GM19099 (cell line): ENCODE results near the gene SIK2.

Source experiments
- POLR2A ChIP-seq: IDR thresholded peaks from 3 replicates; pipeline ENCODE4 v1.6.1; 2011; ENCODE audit warnings: low read depth; ENCODE audit not compliant: insufficient read length; ENCODE audit errors: extremely low read depth

Gene SIK2

DNA sequence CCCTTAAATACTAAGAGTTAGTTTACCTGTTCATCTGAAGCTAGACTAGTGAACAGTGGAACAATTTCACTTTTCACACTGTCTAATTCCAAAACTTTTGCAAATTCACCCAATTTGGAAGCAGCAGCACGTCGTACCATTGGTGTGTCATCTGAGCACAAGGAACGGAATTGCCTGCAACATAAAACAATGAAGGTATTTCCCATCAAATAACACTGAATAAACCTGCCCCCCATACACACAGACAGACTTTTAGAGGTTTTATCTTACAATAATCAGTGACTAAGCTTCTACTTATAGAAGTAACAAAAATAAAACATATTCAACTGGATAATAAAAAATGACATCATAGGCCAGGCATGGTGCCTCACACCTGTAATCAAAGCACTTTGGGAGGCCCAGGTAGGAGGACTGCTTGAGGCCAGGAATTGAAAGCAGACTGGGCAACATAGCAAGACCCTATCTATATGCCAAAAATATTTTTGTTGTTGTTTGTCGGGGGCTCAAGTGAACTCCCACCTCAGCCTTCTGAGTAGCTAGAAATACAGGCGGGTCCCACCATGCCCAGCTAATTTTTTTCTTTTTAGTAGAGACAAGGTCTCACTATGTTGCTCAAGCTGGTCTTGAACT lies 157.6 kb downstream of the SIK2 start:
- no peak for TF ChIP-seq POLR2A

DNA sequence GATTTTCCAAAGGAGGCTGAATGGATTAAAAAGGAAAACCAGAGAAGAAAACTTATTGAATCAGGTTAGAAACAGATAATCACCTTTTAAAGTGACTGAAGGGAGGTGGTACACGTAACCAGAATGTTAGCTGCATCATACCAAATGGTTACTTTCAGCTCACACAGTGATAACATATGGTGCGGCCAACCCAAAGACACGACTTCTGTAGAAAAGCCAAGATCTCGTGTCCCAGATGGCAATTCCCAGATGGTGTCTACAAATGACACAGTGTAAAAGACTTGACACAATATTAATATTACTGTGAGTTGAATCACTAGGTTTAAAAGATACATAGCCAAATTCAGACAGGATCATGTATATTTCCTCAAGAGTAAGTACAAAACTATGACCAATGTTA lies 158.8 kb downstream of the SIK2 start:
- TF ChIP-seq POLR2A, result no peak

DNA sequence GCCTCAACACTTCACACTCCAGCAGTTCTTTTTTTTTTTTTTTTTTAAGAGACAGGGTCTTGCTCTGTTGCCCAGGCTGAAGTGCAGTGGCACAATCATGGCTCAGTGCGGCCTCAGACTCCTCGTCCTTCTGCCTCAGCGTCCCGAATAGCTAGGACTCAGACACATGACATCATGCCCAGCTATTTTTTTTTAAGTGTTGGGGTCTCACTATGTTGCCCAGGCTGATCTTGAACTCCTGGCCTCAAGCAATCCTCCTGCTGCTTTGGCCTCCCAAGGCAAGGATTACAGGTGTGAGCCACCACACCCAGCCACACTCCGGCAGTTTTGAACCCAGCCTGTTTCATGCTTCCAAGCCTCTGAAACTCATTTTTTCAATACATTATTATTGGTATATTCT lies 160.3 kb downstream of the SIK2 start:
- no peak for TF ChIP-seq POLR2A

- no peak for TF ChIP-seq POLR2A
Measured at GRCh38 chr11:111762981-111763643, 160.9 kb downstream of the SIK2 start.

DNA sequence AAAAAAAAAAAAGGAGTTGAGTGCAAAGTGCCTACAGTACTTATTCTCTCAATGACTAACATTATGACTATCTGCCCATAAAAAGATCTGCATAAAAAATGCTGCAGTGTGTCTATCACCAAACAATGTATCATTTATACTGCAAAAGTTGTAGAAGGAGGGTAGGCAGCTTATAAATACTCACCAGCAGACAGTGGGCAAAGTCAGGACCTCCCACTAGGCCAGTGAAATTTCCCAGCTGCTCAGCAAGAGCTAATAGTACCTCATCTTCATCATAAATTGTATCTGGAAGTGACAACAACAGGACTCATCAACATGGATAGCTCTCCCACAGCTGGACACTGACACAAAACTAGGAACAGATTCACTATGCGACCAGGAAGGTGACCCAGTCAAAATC lies 162.4 kb downstream of the SIK2 start:
- TF ChIP-seq POLR2A, result no peak

DNA sequence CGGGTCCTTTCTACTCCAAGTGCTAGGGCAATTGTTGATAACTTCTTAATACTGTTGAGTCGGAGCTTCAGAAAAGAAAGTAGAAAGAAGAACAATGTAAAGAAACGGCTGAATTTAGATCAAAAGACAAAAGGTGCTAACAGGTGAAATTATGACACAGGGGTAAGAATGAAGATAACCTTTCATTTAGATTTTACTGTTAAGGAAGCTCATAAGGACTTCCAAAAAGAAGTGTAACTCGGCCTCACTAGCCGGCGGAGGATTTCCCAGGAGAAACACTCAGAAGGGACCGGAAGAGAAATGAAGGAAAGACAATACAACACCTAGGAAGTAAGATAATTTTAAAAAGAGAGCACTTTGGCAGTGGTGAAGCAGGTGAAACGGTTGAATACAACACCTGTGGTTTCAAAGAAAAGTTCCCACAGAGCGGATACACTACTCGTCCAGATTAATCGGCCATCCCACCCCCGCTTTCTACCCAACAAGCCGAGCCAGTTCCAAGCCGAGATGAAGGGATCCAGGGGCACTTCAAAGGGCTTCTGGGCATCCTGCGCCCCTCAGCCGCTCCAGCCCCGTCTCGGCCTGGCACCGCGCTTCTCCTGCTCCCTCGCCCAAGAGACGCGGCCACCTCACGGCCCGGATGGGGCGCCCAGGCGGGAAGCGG lies 163.2 kb downstream of the SIK2 start:
- no peak for TF ChIP-seq POLR2A

DNA sequence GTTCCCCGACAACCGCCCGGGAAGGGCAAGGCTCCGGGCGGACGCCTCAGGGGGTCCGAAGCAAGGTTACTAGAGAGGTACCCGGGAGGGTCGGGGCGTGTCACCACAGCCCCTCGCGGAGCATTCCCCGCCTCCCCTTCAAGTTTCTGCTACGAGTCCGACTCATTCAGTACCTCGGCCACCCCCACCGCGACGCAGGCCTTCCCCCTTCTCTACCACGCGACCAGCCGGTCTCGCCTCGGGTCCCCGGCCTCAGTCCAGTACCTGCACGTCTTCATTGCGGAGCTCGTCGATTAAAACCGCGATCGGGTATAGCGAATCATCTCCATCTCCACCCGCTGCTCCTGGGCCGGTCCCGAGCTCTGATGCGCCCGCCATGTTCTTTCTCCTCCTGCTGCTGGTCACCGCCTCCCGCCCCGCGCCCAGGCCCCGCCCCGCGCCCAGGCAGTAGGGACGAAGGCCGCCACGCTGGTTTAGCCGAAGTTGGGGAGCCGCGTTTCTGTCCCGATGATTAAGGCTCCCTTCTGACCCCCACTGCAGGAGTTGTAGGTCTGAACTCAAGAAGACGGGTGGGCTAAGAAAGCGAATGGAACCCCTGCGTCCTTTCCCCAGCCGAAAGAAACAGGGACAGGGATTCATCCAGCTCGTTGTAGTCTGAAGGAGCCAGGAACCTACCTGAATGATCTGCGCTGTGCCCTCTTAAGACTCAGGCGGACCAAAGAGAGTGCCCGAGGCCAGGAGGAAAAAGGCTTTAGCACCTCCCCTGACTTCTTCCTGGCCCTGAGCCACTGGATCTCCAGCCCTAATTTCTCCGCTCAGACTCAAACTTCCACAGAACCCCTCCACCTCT lies 164.0 kb downstream of the SIK2 start, which contains the start of gene PPP2R1B:
Gene PPP2R1B (minus strand): TSS at position 406 of the 850 bp plus-strand sequence. CDS start 28 bp downstream, at position 378.
- peak; percentile 76 for TF ChIP-seq POLR2A

DNA sequence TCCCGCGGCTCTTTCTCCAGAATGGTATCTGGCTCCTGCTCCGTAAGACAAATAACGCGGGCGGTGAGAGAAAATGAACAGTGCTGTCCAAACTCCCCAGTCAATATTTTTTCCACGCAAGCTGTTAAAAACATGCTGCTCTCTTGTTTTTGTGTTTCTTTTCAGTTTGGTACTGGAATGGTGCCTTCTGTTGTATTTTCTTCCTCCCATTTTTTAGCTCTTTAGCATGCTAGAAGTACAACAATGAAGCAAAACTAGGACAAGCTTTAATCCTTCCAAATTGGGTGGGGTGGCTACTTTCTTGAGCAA lies 164.5 kb downstream of the SIK2 start:
- no peak for TF ChIP-seq POLR2A

- no peak for TF ChIP-seq POLR2A
Measured at GRCh38 chr11:111770581-111771134, 168.4 kb downstream of the SIK2 start.

DNA sequence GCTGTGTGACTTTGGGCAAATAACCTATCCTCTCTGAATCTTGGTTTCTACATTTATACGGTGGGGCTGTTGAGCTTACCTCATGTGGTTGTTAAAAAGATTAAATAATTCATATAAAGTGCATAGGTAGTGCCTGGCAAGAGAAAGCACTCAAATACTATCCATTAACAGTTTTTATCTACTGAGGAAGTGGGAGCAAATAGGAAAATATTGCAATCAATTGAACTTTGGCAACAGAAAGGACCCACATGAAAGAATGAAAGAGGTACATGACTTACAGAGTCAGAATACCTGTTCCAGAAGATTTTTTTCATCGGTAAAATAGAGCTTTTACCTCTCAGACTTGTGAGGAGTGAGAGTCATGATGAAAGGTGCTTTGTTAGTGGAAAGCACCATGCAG lies 170.3 kb downstream of the SIK2 start:
- TF ChIP-seq POLR2A, result no peak

DNA sequence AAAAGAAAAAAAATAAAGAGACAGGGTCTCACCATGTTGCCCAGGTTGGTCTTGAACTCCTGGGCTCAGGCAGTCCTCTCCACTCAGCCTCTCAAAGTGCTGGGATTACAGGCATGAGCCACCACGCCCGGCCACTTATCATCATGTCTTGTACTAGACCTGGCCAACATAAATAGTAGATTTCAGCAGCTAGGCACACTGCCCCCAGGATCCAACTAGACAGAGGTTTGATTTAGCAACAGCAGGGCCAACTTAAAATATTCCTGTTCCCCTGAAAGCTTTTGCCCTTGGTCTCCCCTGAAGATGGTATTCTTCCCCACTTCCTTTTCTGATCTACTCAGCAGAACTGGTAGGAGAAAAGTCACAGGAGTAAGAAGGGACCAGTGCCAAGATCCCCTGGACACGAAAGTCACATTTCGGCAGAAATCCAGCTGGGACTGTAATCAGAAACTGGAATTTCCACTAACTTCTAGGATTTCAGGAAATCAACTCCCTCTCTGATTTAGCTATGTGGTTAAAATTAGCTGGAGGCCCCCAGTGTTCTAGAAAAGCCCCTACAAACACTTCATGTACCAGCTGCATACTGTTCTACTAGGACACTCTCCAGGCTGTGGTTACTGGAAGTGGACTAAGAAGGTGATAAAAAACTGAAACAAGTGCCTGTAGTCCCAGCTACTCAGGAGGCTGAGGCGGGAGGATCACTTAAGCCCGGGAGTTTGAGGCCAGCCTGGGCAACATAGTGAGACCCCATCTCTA lies 172.9 kb downstream of the SIK2 start:
- TF ChIP-seq POLR2A, result no peak

GRCh38 chr11:111776398-111777093 lies 174.3 kb downstream of the SIK2 start:
- TF ChIP-seq POLR2A, result no peak

GRCh38 chr11:111777094-111778046 lies 175.1 kb downstream of the SIK2 start:
- no peak for TF ChIP-seq POLR2A
